Stimulated activated CD8-positive, alpha-beta memory T cell treated with anti-CD3 and anti-CD28 coated beads, Interleukin-12 subunit alpha, Interleukin-12 subunit beta, amount 100 ng/mL, for 24 hours (primary cell): Measurements from ENCODE around the gene LCLAT1.

Experiments used
- DNase-seq: peaks from one replicate; pipeline ENCODE4 v3.0.0-alpha.2; 2020; ENCODE audit errors: extremely low read depth

LCLAT1 gene

DNA sequence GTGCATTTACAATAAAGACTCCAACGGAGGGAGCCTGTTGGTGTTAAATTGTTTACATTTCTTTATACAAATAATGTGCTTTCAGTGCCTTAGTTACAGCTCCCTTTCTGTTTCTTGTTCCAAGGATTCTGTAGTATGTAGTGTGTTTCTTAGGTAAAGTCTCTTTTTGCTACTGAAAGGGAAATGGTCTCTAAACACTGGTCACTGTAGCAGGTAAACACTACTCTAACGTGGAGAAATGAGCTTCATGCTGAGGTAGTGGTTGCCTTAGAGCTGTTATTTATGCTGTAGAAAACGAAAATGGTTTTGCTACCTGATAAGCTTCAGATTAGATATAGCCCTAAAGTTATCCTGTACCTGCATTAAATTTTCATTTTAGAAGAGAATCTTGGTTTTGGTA is 196.6 kb downstream of the LCLAT1 start:
- no peak for DNase-seq

DNA sequence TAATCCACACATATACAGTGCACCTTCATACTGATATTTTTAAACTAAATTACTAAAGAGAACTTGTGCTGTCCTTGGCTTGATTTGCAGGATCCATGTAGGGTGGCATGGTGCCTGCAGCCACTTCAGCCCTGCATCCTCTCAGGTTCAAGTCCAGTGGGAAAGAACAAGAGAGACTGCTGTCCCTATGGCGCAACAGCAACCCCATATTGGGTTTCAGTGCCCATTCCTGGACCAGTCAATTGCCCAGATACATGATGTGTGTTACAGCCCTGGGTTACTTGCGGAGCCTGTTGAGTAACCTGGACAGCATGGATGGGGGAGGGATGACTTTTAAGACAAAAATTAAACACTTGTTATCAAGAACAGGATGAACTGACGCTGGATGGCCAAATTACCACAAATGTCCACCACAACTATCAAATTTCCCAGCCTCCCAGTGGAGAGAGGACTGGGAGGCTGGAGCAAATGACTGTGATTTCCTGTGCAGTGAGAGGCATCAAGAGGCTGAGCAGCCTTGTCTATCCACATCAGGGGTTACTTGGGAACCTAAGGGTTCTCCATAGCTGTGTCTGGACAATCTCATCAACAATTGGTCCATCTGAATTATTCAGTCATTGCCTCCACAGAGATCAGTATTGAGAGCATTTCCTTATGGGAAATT is 198.2 kb downstream of the LCLAT1 start:
- DNase-seq: no peak

DNA sequence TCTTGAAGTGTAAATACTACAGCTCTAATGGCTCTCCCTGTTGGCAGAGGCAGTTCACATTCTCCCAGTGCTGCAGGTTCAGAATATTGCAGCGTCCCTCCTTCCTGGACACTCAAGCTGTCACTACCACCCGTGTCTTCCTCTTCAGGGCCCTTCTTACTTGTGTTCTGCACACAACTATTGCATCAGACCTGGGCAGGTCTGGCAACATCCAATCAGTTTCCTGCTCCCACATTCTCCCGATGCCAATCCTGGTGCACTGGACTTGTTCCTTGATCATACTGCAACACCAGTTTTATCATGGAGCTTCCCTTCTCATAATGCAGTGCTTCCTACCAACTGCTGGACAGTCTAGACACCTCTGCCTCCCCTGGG is 198.7 kb downstream of the LCLAT1 start:
- DNase-seq: no peak

DNA sequence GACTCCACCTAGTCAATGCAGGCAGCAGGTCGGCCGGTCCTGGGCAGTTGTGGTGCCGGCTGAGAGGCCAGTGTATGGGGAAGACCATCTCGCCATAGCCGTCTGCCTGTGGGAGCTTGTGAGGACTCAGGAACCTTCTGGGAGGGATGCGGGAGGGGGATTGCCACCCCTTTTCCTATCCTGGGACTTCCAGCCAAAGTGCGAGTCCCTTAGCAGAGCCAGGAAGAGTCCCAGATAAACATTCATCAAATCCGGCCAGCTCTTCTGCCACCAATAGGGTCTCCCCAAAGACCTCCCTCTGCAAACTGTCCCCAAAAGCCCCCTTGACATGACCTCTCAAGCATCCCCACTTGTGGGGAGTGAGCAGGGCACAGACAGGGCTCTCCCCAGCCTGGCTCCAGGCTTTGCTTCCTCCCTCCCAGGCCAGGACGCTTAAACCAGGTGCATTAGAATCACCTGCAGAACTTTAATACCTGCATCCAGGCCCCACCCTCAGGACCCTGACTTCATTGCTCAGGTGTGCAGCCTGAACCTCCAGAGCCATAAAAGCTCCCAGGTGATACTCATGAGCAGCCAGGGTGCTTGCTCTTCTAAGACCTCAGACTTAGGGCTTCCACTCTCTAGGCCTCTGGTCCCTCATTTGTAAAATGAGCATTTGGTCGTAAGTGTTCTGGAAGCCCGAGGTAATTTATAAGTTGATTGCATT is 200.9 kb downstream of the LCLAT1 start:
- no peak for DNase-seq

DNA sequence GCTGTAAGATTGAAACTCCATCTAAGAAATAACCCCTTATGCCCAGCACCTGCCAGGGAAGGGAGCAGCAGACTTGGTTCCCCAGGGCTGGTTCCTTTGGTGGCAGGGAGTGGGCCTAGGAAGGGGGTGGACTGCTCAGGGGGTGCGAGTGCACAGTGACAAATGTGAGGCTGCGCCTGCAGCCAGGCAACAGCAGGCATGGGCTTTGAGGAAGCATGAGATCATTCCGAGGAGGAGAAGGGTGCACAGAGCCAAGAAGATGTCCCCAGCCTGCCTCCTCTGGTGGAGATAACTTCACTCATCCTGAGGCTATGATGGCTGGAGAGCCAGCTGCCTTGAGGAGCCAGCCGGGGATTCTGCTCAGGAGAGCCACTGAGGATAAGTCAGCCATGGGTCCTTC is 202.2 kb downstream of the LCLAT1 start:
- no peak for DNase-seq

DNA sequence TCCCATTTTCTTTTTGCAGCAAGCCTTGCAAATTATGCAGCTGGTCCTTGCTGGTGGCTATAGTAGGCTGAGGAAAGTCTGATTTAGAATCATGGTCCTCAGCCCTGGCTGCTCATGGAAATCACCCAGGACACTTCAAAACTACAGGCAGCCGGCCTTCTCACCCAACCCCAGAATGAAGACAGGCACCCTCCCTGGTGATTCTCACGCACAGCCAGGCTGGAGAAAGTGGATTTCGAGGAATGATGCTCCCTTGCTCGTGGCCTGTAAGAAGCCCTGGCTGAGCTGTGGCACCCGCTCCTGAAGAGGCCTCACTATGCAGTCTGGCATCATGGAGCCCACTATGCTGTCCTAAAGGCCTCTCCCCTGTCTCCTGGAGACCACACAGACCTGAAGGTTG is 202.8 kb downstream of the LCLAT1 start:
- no peak for DNase-seq

DNA sequence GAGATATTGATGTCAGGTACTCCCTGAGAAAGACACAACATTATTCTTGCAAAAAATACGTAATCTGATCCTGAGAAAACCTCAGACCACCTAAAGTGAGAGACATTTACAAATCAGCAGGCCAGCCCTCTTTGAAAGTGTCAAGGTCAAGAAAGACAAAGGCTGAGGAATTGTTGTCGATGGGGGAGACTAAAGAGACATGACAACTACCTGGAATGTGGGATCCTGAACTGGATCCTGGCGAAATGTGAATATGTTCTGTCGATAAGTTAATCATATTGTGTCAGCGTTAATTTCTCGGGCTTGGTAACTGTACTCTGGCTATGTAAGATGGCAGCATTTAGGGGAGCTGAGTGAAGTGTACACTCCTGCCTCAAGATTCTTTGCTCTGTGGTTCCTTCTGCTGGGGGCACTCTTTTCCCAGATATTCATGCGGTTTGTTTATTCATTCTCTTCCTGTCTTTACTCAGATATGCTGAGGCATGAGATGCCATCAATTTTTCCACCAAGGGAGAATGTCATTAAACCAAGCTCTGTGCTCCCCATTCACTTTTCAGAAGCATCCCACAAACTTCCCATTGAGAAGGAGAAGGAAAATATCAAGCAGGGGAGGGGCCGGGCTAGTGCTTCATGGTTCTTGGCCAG is 205.3 kb downstream of the LCLAT1 start:
- DNase-seq: no peak

DNA sequence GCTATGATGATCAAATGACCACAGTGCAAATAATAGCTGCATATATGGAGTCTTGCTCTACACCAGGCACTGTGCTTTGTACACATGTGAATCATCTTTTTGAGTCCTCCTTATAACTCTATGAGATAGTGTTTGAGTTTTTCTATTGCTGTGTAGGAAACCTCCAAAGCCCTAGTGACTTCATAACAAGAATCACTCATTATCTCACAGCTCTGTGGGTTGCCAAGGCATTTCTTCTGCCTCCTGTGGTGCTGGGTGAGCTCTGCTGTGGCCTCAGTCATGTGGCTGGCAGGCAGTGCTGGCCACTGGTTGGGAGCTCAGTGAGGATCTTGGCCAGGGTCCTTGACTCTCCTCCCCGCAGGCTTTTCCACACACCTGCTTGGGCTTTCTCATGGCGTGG is 206.8 kb downstream of the LCLAT1 start:
- no peak for DNase-seq

DNA sequence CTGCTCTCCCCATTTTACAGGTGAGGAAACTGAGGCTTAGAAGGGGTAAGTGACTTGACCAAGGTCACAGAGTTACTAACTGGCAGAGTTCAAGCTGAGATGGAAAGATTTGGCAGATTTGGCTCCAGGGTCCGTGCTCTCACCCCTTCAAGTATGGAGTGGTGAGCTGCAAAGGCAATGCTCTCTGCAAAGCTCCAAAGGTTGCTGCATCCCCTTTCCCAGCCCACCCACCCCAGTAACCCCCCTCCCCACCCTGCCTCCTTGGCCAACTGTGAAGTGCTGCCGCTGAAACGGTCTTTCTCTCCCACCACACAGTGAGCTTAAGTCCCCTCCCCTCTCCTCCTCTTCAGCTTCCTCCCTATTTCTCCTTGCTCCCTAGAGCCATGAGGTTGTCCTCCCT is 207.4 kb downstream of the LCLAT1 start:
- DNase-seq: no peak

DNA sequence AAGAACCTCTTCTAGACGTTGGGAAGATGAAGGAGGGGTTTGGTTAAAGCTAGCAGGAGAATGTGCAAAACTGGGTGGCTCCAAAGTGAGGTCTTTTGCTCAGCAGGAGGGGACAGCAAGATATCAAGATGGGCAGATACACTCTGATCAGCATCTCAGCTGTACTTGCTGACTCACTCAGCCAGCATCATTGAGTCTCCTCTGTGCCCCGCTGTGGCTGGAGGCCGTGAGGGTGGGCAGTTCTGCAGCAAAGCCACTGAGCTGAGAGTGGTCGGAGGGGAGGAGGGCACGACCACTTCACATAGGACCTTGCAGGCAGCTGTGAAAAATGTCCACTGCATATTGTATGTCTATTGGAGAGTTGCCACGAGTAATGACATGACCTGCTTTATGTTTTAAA is 208.2 kb downstream of the LCLAT1 start:
- DNase-seq: no peak

DNA sequence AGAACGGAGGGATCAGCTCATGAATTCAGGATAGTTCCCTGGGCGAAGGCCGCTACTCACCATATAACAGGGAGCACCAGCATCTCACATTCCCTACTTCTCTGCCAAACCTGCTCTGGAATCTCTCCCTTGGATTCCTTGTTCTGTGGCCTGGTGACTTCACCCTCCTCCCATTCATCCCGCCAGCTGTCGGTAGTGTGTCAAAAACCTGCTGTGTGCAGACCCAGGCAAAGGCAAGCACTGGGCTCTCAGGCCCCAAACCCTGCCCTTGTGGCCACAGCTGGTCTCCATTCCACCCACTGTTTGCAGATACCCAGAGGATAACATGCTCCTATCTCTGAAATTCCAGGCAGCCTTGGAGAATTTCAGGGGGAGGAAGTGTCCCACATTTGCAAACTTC is 208.6 kb downstream of the LCLAT1 start:
- no peak for DNase-seq

DNA sequence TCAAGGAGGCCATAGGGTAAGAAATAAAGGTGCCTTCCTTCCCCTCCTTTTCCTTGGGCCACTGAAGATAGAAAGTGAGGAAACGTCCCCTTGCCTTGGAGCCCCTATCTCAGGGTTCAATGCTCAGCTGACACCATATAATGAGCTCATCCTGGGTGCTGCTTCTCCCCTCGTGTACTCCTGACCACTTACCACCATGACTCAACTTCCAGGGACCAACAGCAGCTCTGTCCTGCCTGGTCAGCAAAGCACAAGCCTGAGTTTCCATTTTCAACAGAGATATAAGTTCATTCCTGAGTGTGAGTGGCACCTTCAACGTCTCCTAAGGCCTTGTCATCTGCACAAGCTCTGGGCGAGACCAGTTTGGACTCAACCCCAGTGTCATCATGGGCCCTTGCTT is 209.0 kb downstream of the LCLAT1 start:
- no peak for DNase-seq

DNA sequence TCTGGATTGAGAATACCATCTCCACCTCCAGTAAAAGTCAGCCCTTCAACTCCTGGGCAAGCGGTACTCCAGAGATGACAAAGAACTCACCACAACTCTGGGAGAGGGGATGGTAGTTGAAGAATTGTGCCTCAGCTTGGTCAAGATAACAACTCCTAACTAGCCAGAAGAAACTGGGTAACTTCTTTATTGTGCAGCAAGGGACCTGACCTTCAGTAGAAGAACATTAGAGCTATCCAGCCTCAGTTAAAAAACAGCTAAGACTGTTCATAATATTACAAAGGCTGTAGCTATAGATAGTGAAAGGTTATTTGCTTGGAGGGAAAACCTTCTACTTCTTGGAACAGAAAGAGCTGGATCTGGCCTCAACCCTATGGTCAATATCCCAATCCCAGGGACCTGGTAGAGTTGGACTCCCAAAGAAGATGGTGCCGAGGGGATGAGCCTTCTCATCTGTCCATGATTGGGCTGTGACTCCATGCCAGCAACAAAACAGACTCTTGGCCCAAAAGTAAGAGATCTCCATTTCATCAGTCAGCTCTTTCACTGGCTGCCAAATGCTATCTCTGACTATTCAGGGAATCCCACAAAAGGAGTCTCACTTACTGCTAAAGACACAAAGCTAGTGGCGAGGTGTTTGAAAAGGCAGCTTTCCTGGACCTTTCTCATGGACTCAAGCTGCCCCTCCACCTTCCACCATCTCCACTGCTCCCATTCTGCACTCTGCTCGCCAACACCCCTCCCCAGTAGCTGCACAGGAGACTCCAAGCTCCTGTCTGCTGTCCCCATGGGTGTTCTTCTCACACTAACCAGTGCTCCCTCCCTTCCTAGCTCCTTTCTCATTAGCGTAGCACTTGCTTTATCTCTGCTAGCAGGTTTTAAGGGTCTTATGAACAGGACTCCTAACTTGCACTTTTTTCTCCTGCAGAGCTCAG is 214.4 kb downstream of the LCLAT1 start:
- DNase-seq: no peak

DNA sequence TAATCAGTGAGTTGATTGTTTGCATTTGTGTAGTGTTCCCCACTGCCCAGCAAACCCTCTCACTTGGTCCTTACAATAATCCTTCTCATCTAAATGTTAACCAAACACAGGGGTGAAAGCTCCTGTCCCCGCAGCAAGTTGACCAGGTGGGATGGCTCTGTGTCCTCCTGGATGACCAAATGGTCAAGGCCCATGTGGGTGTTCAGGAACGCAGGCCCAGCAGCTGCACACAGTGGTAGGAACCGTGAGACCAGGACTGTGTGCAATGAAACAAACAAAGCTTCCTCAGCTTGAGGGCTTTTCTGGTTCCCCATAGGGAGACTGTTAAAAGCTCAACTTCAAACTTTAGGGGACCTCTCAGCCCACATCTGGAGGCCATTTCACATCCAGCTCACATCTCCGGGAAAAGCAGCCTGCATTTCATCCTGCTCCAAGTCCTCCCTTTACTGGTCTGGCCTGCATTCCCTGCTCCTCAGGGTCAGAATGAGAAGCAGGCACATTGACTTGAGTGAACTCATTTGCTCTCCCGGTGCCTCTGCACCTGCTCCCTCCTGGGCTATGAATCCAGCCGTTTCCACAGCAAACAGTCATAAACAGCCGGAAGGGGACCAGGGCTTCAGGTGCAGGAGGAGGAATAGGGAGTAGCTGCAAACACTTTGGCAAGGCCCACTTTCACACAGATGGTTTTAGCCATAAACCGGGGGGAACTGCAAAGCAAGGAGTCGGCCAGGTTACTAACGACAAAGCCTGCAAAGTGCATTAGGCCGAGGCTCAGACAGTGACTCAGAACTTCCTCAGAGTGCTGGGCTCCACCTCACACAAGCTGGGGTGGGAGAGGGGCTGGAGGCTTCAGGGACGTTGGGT is 215.5 kb downstream of the LCLAT1 start:
- DNase-seq: no peak

DNA sequence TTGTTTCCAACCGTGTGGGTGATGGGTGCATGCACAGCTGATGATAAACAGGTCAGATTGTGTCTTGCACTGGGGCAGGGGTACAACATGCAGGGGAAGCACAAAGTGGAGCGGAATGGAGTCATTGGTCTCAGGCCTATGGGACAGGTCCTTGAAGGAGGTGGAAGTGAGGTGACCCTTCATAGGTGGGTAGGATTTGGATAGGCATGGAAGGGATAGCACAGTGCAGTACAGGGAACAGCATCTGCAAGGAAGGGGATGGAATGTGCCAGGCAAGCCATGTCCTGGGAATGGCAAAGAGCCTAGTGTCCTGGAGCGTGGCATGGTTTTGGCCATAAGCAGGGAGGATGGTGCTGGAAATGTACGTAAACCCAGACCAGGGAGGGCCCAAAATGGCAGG is 216.3 kb downstream of the LCLAT1 start:
- DNase-seq: no peak

DNA sequence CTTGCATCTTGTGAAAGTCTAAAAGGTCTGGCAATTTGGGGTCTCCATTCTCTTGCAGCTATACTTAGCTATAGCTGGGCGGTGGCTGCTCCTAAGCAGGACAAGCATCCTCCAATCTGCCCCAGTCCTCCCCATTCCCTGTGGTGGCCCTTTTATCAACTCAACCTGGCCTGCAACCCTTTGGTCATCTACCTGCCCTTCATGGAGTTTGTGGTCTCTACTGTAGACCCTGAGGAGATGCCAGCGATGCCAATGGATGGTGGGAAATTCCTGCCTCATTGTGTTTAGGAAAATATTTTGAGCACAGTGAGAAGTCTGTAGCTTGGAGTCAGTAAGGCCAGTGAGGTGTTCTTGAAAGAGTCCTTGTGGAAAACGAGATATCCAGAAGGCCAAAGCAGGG is 216.8 kb downstream of the LCLAT1 start:
- no peak for DNase-seq

DNA sequence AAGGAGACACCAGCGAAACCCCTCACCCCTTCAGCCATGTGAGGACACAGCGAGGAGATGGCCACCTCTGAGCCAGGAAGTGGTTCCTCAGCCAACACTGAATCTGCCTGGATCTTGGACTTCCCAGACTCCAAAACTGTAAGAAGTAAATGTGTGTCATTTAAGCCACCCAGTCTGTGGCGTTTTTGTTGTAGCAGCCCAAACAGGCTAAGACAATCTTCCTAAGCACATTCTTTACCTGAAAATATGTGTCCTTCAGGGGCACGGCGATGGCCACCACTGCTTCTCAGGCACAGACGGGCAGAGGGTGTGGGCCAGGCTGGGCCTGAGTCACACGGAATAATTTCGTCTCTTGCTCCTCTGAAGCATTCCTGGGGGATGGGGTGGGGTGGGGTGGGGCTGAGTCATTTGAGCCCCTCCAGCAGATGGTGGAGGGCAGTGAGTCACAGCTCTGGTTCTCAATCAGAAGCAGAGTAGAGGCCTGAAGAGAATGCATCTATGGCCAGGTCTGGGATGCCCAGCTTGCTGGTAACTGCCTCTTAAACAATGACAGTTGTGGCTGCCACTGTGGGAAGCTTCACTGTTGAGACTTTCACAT is 217.8 kb downstream of the LCLAT1 start:
- DNase-seq: no peak

DNA sequence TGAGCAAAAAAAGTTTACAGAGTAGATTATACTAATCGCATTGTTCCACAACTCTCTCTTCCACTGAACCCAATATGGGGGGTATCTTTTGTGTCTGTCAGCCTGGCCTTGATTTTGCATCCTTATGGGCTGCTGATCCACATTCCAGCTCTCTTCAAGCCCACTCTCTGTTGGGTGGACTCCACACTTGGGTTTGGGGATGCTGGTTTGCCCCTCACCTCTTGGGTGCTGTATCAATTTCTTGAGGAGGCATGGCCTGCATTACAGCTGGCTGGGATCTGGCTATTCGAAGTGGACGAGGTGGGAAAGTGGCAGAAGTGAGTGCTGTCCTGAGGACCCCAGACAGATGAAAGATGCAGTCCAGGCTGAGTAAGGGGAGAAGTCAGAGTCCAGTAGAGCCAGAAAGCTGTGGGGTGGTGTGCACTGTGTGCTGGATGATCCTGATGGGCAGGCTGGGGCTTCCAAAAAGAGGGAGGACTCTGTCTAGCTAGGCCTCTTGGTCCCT is 218.8 kb downstream of the LCLAT1 start:
- no peak for DNase-seq

DNA sequence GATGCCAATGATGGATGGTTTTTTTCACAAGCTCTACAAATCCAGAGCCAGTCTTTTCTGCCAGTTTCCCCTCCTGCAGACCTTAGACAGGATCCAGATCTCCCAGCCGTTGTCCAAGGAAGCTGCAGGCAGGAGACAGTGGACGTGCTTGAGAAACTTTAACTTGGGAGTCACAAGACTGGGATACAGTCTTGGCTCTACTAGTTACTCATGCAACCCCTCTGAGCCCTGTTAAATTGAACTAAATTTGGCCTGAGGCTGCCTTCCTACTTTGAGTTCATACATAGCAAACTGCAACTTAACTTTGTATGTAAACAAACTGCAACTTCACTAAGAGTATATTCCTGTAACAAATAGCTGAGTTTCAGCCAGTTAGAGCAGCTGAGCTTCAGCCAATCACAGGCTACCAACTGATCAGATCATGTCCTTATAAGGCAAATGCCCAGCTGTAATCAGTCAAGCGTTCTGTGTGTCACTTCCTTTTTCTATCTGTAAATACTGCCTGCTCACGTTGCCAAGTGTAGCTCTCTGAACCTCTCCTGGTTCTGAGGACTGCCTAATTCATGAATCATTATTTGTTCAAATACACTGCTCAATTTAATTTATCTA is 219.3 kb downstream of the LCLAT1 start:
- DNase-seq: no peak

DNA sequence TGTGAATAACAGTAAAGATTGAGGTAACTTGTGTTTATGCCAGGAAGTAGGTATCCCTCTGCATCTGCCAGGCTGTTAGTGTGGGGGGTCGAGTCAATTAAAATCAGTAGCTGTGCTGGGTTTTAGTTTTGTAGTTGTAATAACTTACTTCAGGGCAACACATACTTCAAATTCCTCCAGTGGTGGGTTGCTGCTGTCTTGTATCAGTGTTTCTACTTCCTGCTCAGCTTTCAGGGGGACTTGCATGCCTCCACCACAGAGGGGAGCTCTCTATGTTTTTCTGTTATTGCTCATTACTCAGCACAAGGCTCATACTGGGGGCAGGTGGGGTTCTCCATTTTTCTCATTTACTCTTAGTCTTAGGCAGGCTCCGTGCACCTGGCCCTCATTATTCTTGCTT is 223.4 kb downstream of the LCLAT1 start:
- DNase-seq: no peak
